ENCODE measurements around the gene UROS. TPM values are rescaled to one million over a fixed set of nuclear protein-coding genes. Genes with fewer than 3 reads are reported as not detected.

UROS gene
- total and polyA plus RNA-seq, 10 donors: 30.3 to 43.8 (median 39.2) TPM

GRCh38 chr10:125747417-125747816, 75.6 kb downstream of the UROS start:
- H3K27me3 ChIP-seq (replicated peaks in 1 of 7): no peaks in the 10 kb centered on the region
- H3K27ac ChIP-seq: no peak overlapping the region
- TF ChIP-seq POLR2A (IDR thresholded peaks at IDR 0.05) (no peak), POLR2AphosphoS5 (IDR thresholded peaks at IDR 0.05) (no peak), CTCF (IDR thresholded peaks at IDR 0.05 in 8 of 11, conservative IDR thresholded peaks at IDR 0.05 in 3 of 11) (no peak)
- peaks cover 0 to 5% (median 0%) of the 10 kb centered on the region in 8 donors for H3K9me3 ChIP-seq
- WGBS, 5 donors: 94 to 98% (median 97%) methylated on average over 5 of the region's 5 CpGs
- H3K4me1 ChIP-seq: no peaks in the 10 kb centered on the region
- H3K36me3 ChIP-seq: peaks cover 0 to 100% (median 94%) of the 10 kb centered on the region in 6 donors
- intact Hi-C loops (cut with DNase I; ENCODE audit: low total_unique reads): no loop called here
- DNase-seq: no peak
- no peak overlapping the region for H3K4me3 ChIP-seq

- peaks cover 0 to 5% (median 0%) of the 10 kb centered on the region in 8 donors for H3K9me3 ChIP-seq
- DNase-seq: no peak
- TF ChIP-seq POLR2A (IDR thresholded peaks at IDR 0.05): no peak
- TF ChIP-seq CTCF (IDR thresholded peaks at IDR 0.05 in 8 of 11, conservative IDR thresholded peaks at IDR 0.05 in 3 of 11): no peak
- no peak for TF ChIP-seq POLR2AphosphoS5 (IDR thresholded peaks at IDR 0.05)
- H3K27ac ChIP-seq: no peak overlapping the region
- intact Hi-C loops (cut with DNase I; ENCODE audit: low total_unique reads): no loop called here
- H3K4me3 ChIP-seq: no peak overlapping the region
- no peaks in the 10 kb centered on the region for H3K27me3 ChIP-seq (replicated peaks in 1 of 7)
- H3K4me1 ChIP-seq: no peaks in the 10 kb centered on the region
- peaks cover 4 to 100% (median 96%) of the 10 kb centered on the region in 6 donors for H3K36me3 ChIP-seq
- 95 to 99% (median 98%) methylated on average over 2 of the region's 2 CpGs for WGBS, 5 donors
Observed at GRCh38 chr10:125744909-125745308, 78.1 kb downstream of the UROS start.

- intact Hi-C loops (cut with DNase I; ENCODE audit: low total_unique reads): no loop called here
- H3K36me3 ChIP-seq: peaks cover 6 to 100% (median 97%) of the 10 kb centered on the region in 6 donors
- WGBS, 5 donors: 70 to 78% (median 70%) methylated on average over 2 of the region's 2 CpGs
- H3K4me1 ChIP-seq: no peaks in the 10 kb centered on the region
- no peak overlapping the region for H3K27ac ChIP-seq
- H3K9me3 ChIP-seq: peaks cover 0 to 5% (median 0%) of the 10 kb centered on the region in 8 donors
- TF ChIP-seq POLR2A (IDR thresholded peaks at IDR 0.05) (no peak), POLR2AphosphoS5 (IDR thresholded peaks at IDR 0.05) (no peak)
- H3K4me3 ChIP-seq: no peak overlapping the region
- DNase-seq: no peak
- no peaks in the 10 kb centered on the region for H3K27me3 ChIP-seq (replicated peaks in 1 of 7)
Observed at GRCh38 chr10:125742465-125742864, 80.6 kb downstream of the UROS start.

- H3K27ac ChIP-seq: no peak overlapping the region
- no peak for DNase-seq
- peaks cover 6 to 100% (median 97%) of the 10 kb centered on the region in 6 donors for H3K36me3 ChIP-seq
- no peak for TF ChIP-seq POLR2AphosphoS5 (IDR thresholded peaks at IDR 0.05)
- no peak for TF ChIP-seq CTCF (IDR thresholded peaks at IDR 0.05 in 8 of 11, conservative IDR thresholded peaks at IDR 0.05 in 3 of 11)
- no peak for TF ChIP-seq POLR2A (IDR thresholded peaks at IDR 0.05)
- no peaks in the 10 kb centered on the region for H3K4me1 ChIP-seq
- no peak overlapping the region for H3K4me3 ChIP-seq
- H3K27me3 ChIP-seq (replicated peaks in 1 of 7): no peaks in the 10 kb centered on the region
- intact Hi-C loops (cut with DNase I; ENCODE audit: low total_unique reads): no loop called here
- H3K9me3 ChIP-seq: no peaks in the 10 kb centered on the region
- 91 to 97% (median 93%) methylated on average over 7 of the region's 7 CpGs for WGBS, 5 donors
Observed at GRCh38 chr10:125739994-125740679, 82.9 kb downstream of the UROS start.

Small RNA genes within 50 kb of the gene (microRNA-seq; reads per million reads assigned to microRNA genes)
- 0 to 0.72 (median 0.28) reads per million in 3 donors for gene MIR4484

Small RNA genes within 50 kb of the gene (small RNA-seq; reads per million reads assigned to genes)
- gene MIR4484: 0 reads per million in 4 donors
- gene RF00017: 0 reads per million in 4 donors

Other genes with a start within 250 kb of the UROS start
- not detected for gene TEX36, start 140.1 kb downstream of the UROS start, total RNA-seq
- gene TEX36, start 140.1 kb downstream of the UROS start, polyA plus RNA-seq: not detected
- gene EDRF1, start 103.5 kb downstream of the UROS start, total RNA-seq: 10 to 100 TPM; 30.1 to 47.5 (median 36.5) TPM
- 10 to 100 TPM; 17.8 to 35.4 (median 24.2) TPM for gene EDRF1, start 103.5 kb downstream of the UROS start, polyA plus RNA-seq
- gene MMP21, start 47.4 kb downstream of the UROS start, total RNA-seq: under 1 TPM in 5 of 7 donors, not detected in 2; 0.27 to 0.68 (median 0.41) TPM
- under 1 TPM; 0.09 to 0.19 (median 0.12) TPM for gene MMP21, start 47.4 kb downstream of the UROS start, polyA plus RNA-seq
- 10 to 100 TPM; 30.2 to 44.4 (median 33.9) TPM for gene BCCIP, start 288 bp upstream of the UROS start, total RNA-seq
- 10 to 100 TPM; 45.1 to 61.3 (median 56.1) TPM for gene BCCIP, start 288 bp upstream of the UROS start, polyA plus RNA-seq
- gene DHX32, start 58.0 kb upstream of the UROS start, total RNA-seq: 10 to 100 TPM; 18.6 to 27.7 (median 21.6) TPM
- 10 to 100 TPM in 2 of 3 donors, 1 to 10 TPM in 1; 8.6 to 11.3 (median 10.3) TPM for gene DHX32, start 58.0 kb upstream of the UROS start, polyA plus RNA-seq
- gene FANK1, start 73.3 kb upstream of the UROS start, total RNA-seq: 1 to 10 TPM in 2 of 7 donors, under 1 TPM in 3, not detected in 2; 0.50 to 1.0 (median 0.94) TPM
- gene FANK1, start 73.3 kb upstream of the UROS start, polyA plus RNA-seq: 1 to 10 TPM in 1 of 3 donors, under 1 TPM in 2; 0.35 to 1.0 (median 0.72) TPM

Data from spleen (tissue), 11 donors.